Muscle of back (tissue), 13 donors: ENCODE measurements around the gene GAMT. TPM values are rescaled to one million over a fixed set of nuclear protein-coding genes. Genes with fewer than 3 reads are reported as not detected.
"Not testable (repeated sequence)": the region's sequence is repeated elsewhere in the genome, so short reads cannot be mapped to it uniquely, and the experiment has no call there.

Experiments
- DNase-seq, 3 donors: peaks; one replicate each; pipeline versions ENCODE4 v3.0.0 to v3.0.0-alpha.2; 2013
- long read RNA-seq, 9 donors: transcript quantifications; one replicate each; lab custom pipeline, GENCODE V29; 2026
- polyA plus RNA-seq, 10 donors: library from polyadenylated mRNA; unstranded; fragments of 120-200 nt; gene quantifications; one replicate each; pipeline ENCODE4 v1.2.1, GENCODE V29; 2013; ENCODE audit not compliant: insufficient read length in 10 of 10

Gene GAMT
- polyA plus RNA-seq, result 100 to 1,000 TPM; 133 to 200 (median 160) TPM
- long read RNA-seq, donor 1, transcript GAMT-201 (6 exons, 1,121 nt), result major isoform, 125 of 1,556 reads
- long read RNA-seq, donor 1, partial matches to known transcripts, result 1,044 of 1,556 reads
- long read RNA-seq, donor 1, other reads (novel, unspliced or antisense), result 384 of 1,556 reads
- long read RNA-seq, donor 2, transcript GAMT-201 (6 exons, 1,121 nt), result major isoform, 109 of 115 reads
- long read RNA-seq, donor 2, partial matches to known transcripts, result 0 of 115 reads
- long read RNA-seq, donor 2, other reads (novel, unspliced or antisense), result 0 of 115 reads
- long read RNA-seq, donor 3, result 0 reads
- long read RNA-seq, donor 4, transcript GAMT-201 (6 exons, 1,121 nt), result major isoform, 77 of 1,258 reads
- long read RNA-seq, donor 4, partial matches to known transcripts, result 807 of 1,258 reads
- long read RNA-seq, donor 4, other reads (novel, unspliced or antisense), result 370 of 1,258 reads
- long read RNA-seq, donor 5, transcript GAMT-201 (6 exons, 1,121 nt), result major isoform, 122 of 141 reads
- long read RNA-seq, donor 5, transcript GAMT-202 (5 exons, 1,769 nt), result minor isoform, 6 of 141 reads
- long read RNA-seq, donor 5, partial matches to known transcripts, result 9 of 141 reads
- long read RNA-seq, donor 5, other reads (novel, unspliced or antisense), result 0 of 141 reads
- long read RNA-seq, donor 6, transcript GAMT-202 (5 exons, 1,769 nt), result minor isoform, 6 of 132 reads
- long read RNA-seq, donor 6, transcript GAMT-201 (6 exons, 1,121 nt), result major isoform, 117 of 132 reads
- long read RNA-seq, donor 6, partial matches to known transcripts, result 7 of 132 reads
- long read RNA-seq, donor 6, other reads (novel, unspliced or antisense), result 0 of 132 reads
- long read RNA-seq, donor 7, transcript GAMT-201 (6 exons, 1,121 nt), result major isoform, 85 of 92 reads
- long read RNA-seq, donor 7, partial matches to known transcripts, result 0 of 92 reads
- long read RNA-seq, donor 7, other reads (novel, unspliced or antisense), result 0 of 92 reads
- long read RNA-seq, donor 8, transcript GAMT-201 (6 exons, 1,121 nt), result major isoform, 51 of 977 reads
- long read RNA-seq, donor 8, partial matches to known transcripts, result 745 of 977 reads
- long read RNA-seq, donor 8, other reads (novel, unspliced or antisense), result 177 of 977 reads
- long read RNA-seq, donor 9, transcript GAMT-201 (6 exons, 1,121 nt), result major isoform, 11 of 208 reads
- long read RNA-seq, donor 9, partial matches to known transcripts, result 144 of 208 reads
- long read RNA-seq, donor 9, other reads (novel, unspliced or antisense), result 51 of 208 reads

DNA sequence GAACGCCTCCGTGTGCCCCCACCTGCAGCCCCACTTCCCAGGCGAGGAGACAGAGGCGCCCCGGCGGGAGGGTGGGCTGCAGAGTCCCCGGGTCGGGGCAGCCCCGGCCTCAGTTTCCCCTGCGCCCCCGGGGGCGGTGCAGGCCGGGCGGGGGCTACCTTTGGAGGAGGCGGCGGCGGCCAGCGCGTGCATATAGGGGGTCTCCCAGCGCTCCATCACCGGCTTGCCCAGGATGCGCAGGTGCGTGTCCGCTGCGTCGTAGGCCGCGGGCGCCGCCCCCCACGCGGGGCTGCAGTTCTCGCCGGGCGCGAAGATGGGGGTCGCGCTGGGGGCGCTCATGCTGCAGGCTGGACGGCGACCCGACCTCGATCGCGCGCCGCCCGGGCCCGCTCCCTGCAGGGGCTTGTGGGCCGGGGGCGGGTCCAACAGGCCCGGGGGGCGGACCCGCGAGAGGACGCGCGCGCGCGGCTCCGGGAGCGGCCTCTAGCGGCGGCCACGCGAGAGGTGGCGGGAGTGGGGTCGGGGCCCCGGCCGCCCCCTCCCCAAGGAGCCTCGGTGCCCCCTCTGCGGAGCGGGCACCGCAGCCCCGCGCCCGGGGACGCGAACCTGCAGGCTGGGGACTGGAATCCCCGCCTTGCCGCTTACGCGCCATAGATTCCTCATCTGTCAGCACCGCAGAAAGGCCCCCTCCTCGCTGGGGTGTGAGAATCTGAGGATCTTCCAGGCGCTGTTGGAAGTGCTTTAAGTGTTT is at the start of gene GAMT:
Gene GAMT, minus strand, starts transcription at position 405 of the 751 bp plus-strand sequence. Its CDS starts 66 bp downstream, at position 339.
- peak; percentile 53 to 80 (median 64) for DNase-seq

DNA sequence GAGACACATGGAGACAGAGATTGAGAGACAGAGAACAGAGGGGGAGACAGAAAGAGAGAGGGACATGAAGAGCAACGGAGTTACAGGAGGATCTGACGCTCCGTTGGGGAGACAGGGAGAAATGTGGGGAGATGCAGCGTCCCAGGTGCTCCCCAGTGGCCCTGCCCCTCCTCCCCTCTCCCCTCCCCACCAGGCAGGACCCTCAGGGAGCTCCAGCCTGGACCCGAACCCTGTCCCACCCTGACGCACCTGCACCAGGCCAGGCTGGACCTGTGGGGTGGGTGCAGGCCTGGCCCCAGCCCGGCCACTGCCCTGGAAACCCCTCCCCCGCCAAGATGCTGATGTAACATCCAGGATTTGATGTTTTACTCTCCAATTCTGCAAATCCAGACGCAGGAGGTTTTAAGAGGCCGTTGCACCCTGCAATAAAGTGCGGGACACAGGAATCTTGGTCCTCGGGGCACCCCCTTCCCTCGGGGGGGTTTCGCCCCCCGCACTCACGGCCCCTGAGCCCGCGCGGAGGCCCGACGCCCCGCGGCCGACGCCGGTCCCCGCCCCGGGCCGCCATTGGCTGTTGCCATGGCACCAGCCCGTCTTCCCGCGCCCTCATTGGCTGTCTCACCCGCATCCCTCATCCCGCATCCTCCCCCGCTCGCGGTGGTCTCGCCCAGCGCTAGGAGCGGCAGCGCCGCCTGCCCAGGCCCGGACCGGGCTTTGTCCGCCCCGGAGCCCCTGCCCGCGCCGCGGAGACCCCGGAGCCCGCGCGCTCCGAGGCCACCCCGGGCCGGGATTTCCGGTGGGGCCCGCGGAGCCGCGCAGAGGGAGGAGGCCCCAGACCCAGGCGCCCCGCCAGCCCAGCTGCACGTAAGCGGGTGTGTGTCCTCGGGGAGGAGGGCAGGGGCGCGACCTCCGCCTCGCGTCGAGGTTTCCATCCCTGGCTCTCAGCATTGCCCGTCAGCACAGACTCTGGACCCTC is 48.4 kb upstream of the GAMT start, which contains the start of gene APC2:
Gene APC2, plus strand, starts transcription at position 655 of the 976 bp plus-strand sequence. CDS start 2,881 bp downstream, outside the sequence.
- DNase-seq, result peak in 2 of 3 donors; percentile 30 to 72

DNA sequence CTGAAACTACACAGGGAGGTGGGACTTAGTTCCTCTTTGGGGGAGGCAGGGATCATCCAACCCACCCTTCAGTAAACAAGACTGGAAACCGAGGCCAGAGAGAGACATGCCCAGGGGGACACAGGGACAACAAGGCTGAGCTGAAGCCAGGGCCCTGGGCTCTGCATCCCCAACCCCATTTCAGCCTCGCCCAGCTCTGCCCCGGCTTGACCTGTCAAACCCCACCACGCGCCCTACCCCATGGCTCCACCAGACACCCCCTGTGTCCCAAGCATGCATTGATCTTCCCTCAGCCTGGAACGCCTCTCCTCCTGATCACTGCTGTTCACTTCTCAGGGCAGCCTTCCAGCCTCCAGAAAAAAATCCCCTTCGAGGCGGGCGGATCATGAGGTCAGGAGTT is 46.6 kb upstream of the GAMT start:
- DNase-seq, result no peak

GRCh38 chr19:1447504-1447903 is 46.2 kb upstream of the GAMT start:
- no peak for DNase-seq

GRCh38 chr19:1446713-1447481 is 45.6 kb upstream of the GAMT start:
- DNase-seq, result peak in 1 of 3 donors; percentile 68

DNA sequence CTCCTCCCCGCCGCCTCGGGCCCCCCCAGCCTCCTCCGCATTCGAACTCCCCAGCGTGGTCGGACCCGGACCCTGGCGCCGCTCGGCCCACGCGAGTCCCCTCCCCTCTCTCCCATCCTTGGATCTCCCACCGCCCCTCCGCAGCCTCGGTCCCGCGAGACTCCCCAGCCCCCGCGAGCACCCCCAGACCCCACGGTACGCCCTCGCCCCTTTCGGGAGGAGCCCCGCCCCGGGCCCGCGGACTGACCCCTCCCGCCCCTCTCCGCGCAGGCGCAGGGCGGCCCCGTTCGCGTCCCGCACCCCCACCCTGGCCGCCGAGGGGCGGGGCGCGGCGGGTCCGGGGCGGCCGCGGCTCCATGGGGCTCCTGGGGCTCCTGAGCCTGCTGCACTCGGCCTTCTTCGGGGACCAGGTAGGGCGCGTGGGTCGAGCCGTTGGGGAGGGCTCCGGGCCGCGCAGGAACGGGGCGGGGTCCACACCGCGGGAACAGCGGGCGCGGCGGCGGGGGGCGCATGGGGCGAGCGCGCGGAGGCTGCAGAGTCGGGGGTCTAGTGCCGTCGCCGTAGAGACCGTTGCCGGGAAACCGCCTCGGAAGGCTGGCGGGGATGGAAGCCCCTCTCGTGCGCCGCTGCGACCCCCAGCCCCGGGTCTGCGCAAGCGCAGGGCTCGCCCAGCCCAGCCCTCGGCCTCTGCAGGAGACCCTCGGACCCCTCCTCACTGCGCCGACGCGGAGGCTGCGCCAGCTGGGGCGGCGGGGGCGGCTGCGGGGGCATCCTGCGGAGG is 44.8 kb upstream of the GAMT start:
- peak in 1 of 3 donors; percentile 57 for DNase-seq

DNA sequence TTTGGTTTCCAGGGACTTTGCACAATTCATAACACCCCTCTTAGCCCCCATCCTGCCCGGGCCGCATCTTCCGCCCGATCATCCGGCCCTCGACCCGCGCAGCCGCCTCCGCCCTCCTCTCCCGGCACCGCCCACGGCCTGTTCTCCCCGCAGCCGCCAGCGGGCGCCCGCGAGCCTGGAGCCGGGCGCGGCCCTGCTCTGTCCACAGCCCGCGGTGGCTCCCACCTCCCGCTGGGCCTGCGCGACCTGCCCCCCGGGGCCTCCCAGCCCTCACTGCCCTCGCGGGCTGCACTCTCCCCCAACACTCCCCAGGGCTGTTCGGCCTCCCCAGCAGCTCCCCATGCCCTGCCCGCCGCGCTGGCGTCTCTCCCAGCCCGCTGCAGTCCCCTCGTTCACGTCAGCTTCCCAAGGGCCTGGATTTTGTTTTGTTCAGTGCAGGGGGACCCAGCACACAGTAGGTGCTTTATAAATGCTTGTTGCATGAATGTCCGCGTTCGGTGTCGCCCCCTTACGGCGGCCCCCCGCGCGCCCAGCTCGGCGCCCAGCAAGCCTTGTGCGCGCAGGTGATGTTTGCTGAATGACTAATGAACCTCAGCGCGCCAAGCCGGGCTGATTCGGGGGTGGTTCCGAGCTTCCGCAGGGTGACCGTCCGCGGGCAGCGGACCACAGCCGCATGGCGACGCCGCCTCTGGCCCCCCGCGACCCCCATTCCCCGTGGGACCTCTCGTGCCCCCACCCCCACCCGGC is 44.0 kb upstream of the GAMT start:
- peak; percentile 39 to 88 (median 67) for DNase-seq

GRCh38 chr19:1441677-1442438 is 40.5 kb upstream of the GAMT start:
- no peak for DNase-seq

DNA sequence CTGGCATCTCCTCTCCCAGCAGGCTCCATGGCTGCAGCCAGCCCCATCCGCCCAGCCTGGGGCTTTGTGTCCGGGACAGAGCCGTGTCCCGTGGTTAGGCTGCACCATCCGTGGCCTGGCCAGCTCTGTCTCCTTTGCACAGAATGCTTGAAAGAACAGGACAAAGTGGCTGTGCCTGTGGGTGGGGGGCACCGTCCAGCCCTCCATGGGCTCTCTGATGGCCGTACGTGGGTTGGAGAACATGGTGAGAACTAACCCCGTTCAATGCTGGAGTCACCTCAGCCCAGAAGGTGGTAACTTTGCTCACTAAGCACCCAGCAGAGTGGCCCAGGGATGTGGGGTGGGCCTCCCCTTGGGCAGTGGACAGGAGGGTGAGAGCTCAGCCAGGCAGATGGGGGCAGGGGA is 39.7 kb upstream of the GAMT start:
- DNase-seq, result no peak

- DNase-seq, result no peak
These were observed 39.1 kb upstream of the GAMT start for GRCh38 chr19:1440418-1440801.

- not testable (repeated sequence) for DNase-seq
These were observed 38.4 kb upstream of the GAMT start for GRCh38 chr19:1439525-1440417.

DNA sequence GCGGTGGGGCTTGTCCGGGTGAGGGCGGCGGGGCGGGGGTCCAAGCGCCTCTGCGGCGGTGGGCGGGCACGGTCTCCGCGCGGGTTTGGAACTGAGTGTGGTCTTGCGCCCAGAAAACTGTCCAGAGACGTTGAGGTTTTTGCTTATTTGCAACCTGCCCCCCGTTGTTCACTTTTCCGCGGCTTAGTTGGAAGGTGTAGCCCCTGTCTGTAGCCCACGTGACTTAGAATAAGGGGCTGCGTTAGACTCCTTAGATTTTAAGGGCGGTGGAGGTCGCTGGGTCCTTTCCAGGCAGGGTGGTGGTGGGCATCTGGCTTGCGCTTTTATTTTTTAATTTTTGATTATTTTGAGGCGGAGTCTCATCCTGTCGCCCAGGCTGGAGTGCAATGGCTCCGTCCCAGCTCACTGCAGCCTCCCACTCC is 37.6 kb upstream of the GAMT start:
- no peak for DNase-seq

DNA sequence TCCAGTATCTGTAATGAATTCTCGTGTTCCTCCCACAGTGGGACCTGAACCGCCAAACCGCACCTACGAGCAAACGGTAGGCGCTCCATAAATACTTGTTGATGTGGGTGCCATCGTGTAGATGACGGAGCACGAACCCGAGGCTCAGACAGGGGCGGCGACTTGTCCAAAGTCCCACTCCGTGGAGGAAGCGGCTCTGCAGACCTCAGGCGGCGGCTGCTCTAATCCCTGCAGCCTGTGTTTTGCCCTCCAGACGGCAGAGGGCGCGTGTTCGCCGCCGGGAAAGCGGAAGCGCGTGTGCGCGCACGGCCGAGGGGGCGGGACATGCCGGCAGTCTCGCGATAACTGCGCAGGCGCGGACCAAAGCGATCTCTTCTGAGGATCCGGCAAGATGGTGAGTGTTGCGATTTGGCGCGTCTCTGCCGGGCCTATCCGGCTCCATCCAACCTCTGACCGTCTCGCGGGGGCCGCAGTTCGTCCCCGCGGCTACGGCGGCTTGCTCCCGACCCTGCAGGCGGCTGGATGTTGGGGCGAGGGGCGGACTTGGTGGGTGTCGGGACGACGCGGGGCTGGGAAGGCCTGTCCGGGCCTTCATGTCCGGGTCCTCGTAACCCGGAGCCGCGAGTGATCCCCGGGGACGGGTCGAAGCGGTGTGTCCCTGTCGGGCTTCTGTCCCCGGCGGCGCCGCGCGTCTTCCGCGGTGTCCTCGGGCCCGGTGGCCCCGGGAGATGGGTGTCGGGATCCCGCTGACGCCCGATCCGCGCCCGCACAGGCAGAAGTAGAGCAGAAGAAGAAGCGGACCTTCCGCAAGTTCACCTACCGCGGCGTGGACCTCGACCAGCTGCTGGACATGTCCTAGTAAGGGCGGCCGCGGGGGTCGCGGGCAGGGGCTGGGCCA is 36.9 kb upstream of the GAMT start, which contains the start of gene RPS15:
Gene RPS15, plus strand, starts transcription at position 362 of the 898 bp plus-strand sequence. Its CDS starts 30 bp downstream, at position 392.
- peak; percentile 95 to 99 (median 98) for DNase-seq

GRCh38 chr19:1437609-1438008 is 36.3 kb upstream of the GAMT start:
- DNase-seq, result no peak
